Measurements from ENCODE around the gene APBB2. TPM values are rescaled to one million over a fixed set of nuclear protein-coding genes. Genes with fewer than 3 reads are reported as not detected.

APBB2 gene
- total and polyA plus RNA-seq, 2 of the 4 experiments (the other 2 are of a cell fraction), result 47.9 to 75.5 TPM

DNA sequence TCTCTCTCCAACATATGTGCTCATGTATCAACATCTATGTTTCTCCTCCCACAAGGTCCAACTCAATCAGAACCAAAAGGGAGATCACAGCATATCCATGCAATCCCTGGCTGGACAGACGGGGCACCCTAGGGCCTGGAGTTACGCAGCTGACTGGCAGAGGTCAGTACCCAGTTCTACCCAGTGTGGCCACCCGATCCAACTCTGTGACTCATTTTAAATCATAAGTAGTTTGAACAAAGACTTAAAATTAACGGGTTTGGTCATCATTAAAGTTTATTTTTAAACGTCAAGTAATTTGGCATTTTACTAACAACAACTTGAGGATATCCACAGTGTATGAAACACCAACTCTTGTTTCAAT is 59.5 kb downstream of the APBB2 start:
- Histone ChIP-seq H2AFZ (replicated peaks; ENCODE audit: low read length, poor library complexity) (no peak overlapping the region), H3K9me3 (ENCODE audit: control insufficient read depth, insufficient read depth, low read length) (no peaks in the 10 kb centered on the region), H2BK15ac (ENCODE audit: low read depth, low read length) (peak overlapping the region; percentile 72; the same call in 2 of the 3 replicates), H3K4ac (ENCODE audit: low read depth, low read length) (peak overlapping the region; percentile 9; the same call in 1 of the 2 replicates), H2BK120ac (ENCODE audit: low read depth, low read length) (peak overlapping the region; percentile 68), H3K36me3 (ENCODE audit: control insufficient read depth, insufficient read depth, low read length) (no peaks in the 10 kb centered on the region), H2BK20ac (ENCODE audit: low read depth, low read length) (no peak overlapping the region), H2BK5ac (ENCODE audit: low read depth, low read length, poor library complexity, severe bottlenecking) (peak overlapping the region; percentile 65), H4K91ac (ENCODE audit: insufficient read depth, low read depth, low read length) (no peak overlapping the region; the same call in 1 of the 2 replicates), H3K23ac (ENCODE audit: low read depth, low read length) (peak overlapping the region; percentile 53; the same call in 1 of the 2 replicates), H4K8ac (ENCODE audit: low read depth in 2 of 2, low read length in 2 of 2) (0 out of 4 replicates have a peak overlapping the region, but pooled peaks of 1 of the 2 experiments have one; percentile 11), H2AK5ac (ENCODE audit: low read depth, low read length) (peak overlapping the region; percentile 86), H4K20me1 (ENCODE audit: insufficient read depth, low read length) (no peaks in the 10 kb centered on the region; the same call in 1 of the 2 replicates), H3K9ac (ENCODE audit: low read depth, low read length) (no peak overlapping the region), H3K27me3 (ENCODE audit: control insufficient read depth, insufficient read depth, low read length) (no peaks in the 10 kb centered on the region), H3K4me1 (ENCODE audit: control insufficient read depth, insufficient read depth, low read length) (peaks cover 5% of the 10 kb centered on the region; the same call in 1 of the 2 replicates), H3K14ac (replicated peaks; ENCODE audit: low read depth, low read length) (peak overlapping the region; percentile 48; the same call in 1 of the 2 replicates), H2AK9ac (replicated peaks; ENCODE audit: low read depth, low read length, poor library complexity) (no peak overlapping the region), H4K5ac (ENCODE audit: low read depth, low read length) (peak overlapping the region; percentile 36; the same call in 1 of the 2 replicates), H3K4me2 (ENCODE audit: low read depth, low read length) (no peak overlapping the region), H3K9me1 (ENCODE audit: insufficient read depth, low read length) (peaks cover 14% of the 10 kb centered on the region), H3K4me3 (ENCODE audit: insufficient read depth, low read depth, low read length) (no peak overlapping the region), H3K27ac (ENCODE audit: insufficient read depth, low read length) (no peak overlapping the region; the same call in 1 of the 2 replicates), H3K79me1 (ENCODE audit: low read depth in 1 of 2, low read length in 2 of 2) (peaks cover 30 to 46% of the 10 kb centered on the region in 2 experiments; a peak in 3 of 4 replicates), H3K18ac (ENCODE audit: low read depth, low read length) (no peak overlapping the region), H3K56ac (ENCODE audit: extremely low read depth, insufficient read depth, low read length) (no peak overlapping the region)
- no TSS peak for BruUV-seq (replicated peaks)
- ChIA-PET CTCF (interaction anchor here (1.4 kb wide), 1 partner anchor 179 kb away, joined by 4 read pairs; no protein-coding TSS in a partner anchor), POLR2A (ENCODE audit: unreplicated experiment) (no interaction called here)
- no peak; the same call in 1 of the 2 replicates for ATAC-seq (ENCODE audit: low read depth)
- WGBS, 2 experiments (ENCODE audit: extremely low coverage in 2 of 2, insufficient read length in 1 of 2), result no CpG with 5 or more reads among the region's 5 CpGs
- TF ChIP-seq BHLHE40 (IDR thresholded peaks at IDR 0.05; ENCODE audit: low read depth, low read length) (no peak), SMC3 (IDR thresholded peaks at IDR 0.05; ENCODE audit: low read depth, low read length) (no peak), FOS (IDR thresholded peaks at IDR 0.05; ENCODE audit: low read depth, low read length) (no peak), POLR2A (IDR thresholded peaks at IDR 0.05; ENCODE audit: low read depth, low read length) (no peak), CHD1 (IDR thresholded peaks at IDR 0.05; ENCODE audit: low read depth, low read length) (no peak), RCOR1 (IDR thresholded peaks at IDR 0.05; ENCODE audit: insufficient replicate concordance, low read length) (no peak), CEBPB (IDR thresholded peaks at IDR 0.05; ENCODE audit: low read depth, low read length) (no peak), MAZ (IDR thresholded peaks at IDR 0.05; ENCODE audit: borderline replicate concordance, low read depth, low read length) (no peak)
- TF ChIP-seq, protein P1, sequence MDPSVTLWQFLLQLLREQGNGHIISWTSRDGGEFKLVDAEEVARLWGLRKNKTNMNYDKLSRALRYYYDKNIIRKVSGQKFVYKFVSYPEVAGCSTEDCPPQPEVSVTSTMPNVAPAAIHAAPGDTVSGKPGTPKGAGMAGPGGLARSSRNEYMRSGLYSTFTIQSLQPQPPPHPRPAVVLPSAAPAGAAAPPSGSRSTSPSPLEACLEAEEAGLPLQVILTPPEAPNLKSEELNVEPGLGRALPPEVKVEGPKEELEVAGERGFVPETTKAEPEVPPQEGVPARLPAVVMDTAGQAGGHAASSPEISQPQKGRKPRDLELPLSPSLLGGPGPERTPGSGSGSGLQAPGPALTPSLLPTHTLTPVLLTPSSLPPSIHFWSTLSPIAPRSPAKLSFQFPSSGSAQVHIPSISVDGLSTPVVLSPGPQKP (IDR thresholded peaks at IDR 0.05; ENCODE audit: borderline replicate concordance, low read depth, low read length), result no peak
- DNase-seq, result no peak
- dilution Hi-C loops (cut with HindIII; ENCODE audit: low sequenced_read_pairs, unreplicated experiment), result no loop called here
- intact Hi-C loops (cut with micrococcal nuclease), result loop anchor here (5.0 kb wide), 2 partner anchors 58 to 177 kb away; partner anchors contain the start of gene APBB2
- in situ Hi-C loops (cut with MboI; ENCODE audit: low sequenced_read_pairs), result no loop called here

All from IMR-90 (cell line).